ENCODE measurements around the gene SLU7. TPM values are rescaled to one million over a fixed set of nuclear protein-coding genes. Genes with fewer than 3 reads are reported as not detected.
"Not testable (repeated sequence)": the region's sequence is repeated elsewhere in the genome, so short reads cannot be mapped to it uniquely, and the experiment has no call there.

The SLU7 gene
- polyA plus RNA-seq, 1 of the 3 experiments (the other 2 are of a cell fraction), result 22.3 TPM

- ChIA-PET POLR2A (no interaction called here), CTCF (interaction anchor here (0.5 to 6.4 kb wide), 39 partner anchors 8 to 1622 kb away, joined by 3 to 177 read pairs (median 3); partner anchors contain the start of genes PTTG1, SLU7 and TTC1)
- Histone ChIP-seq H4K20me1 (ENCODE audit: insufficient read depth) (no peaks in the 10 kb centered on the region), H3K79me2 (ENCODE audit: insufficient read depth) (no peaks in the 10 kb centered on the region), H3K4me3 (ENCODE audit: low read depth in 2 of 2, low read length in 1 of 2) (peak overlapping the region; percentile 51 to 65), H3K4me2 (peak overlapping the region; percentile 77), H2AFZ (ENCODE audit: low read depth) (peak overlapping the region; percentile 98), H3K9ac (peak overlapping the region; percentile 44; the same call in 1 of the 2 replicates), H3K4me1 (ENCODE audit: control insufficient read depth in 1 of 2, insufficient read depth in 2 of 2, low read depth in 1 of 2, low read length in 1 of 2) (peaks cover 0 to 9% of the 10 kb centered on the region in 2 experiments; a peak in 2 of 4 replicates), H3K27me3 (ENCODE audit: insufficient read depth) (no peaks in the 10 kb centered on the region), H3K36me3 (replicated peaks in 1 of 2; ENCODE audit: control insufficient read depth in 1 of 2, insufficient read depth in 2 of 2, low read length in 1 of 2) (no peaks in the 10 kb centered on the region), H3K9me2 (no peaks in the 10 kb centered on the region), H3K9me3 (no peaks in the 10 kb centered on the region), H3K27ac (ENCODE audit: low read depth in 2 of 2, low read length in 1 of 2) (no peak overlapping the region), H3F3A (replicated peaks; ENCODE audit: insufficient read depth) (no peaks in the 10 kb centered on the region)
- TF ChIP-seq CTCF (IDR thresholded peaks at IDR 0.05) (peak; percentile 93), RAD21 (IDR thresholded peaks at IDR 0.05; ENCODE audit: low read length) (peak; percentile 79), FOXM1 (IDR thresholded peaks at IDR 0.05; ENCODE audit: low read depth) (no peak), SMC3 (IDR thresholded peaks at IDR 0.05; ENCODE audit: low read depth, low read length) (peak; percentile 65)
- peak; percentile 63 for DNase-seq
- 3% methylated on average over 18 of the region's 18 CpGs for WGBS (ENCODE audit: low lambda C conversion rate)
Observed at GRCh38 chr5:160438316-160439204, 19.7 kb upstream of the SLU7 start.

GRCh38 chr5:160437271-160437670, 18.4 kb upstream of the SLU7 start:
- no peak overlapping the region for H2AFZ ChIP-seq (ENCODE audit: low read depth)
- no peak for TF ChIP-seq ZBTB33 (IDR thresholded peaks at IDR 0.05; ENCODE audit: borderline replicate concordance, low read depth)
- TF ChIP-seq NRF1 (IDR thresholded peaks at IDR 0.05; ENCODE audit: low read depth, low read length), result no peak
- H3K4me3 ChIP-seq (ENCODE audit: low read depth in 2 of 2, low read length in 1 of 2), result no peak overlapping the region

GRCh38 chr5:160436661-160437060, 17.8 kb upstream of the SLU7 start:
- CTCF ChIA-PET, result interaction anchor here (3.2 to 6.4 kb wide), 2 partner anchors 12 to 17 kb away, joined by 23 to 177 read pairs; partner anchors contain the start of genes PTTG1 and SLU7
- H3K4me1 ChIP-seq (ENCODE audit: control insufficient read depth in 1 of 2, insufficient read depth in 2 of 2, low read depth in 1 of 2, low read length in 1 of 2); H3K9me2 ChIP-seq; H3K27me3 ChIP-seq (ENCODE audit: insufficient read depth); H2AFZ ChIP-seq (ENCODE audit: low read depth); H3F3A ChIP-seq (replicated peaks; ENCODE audit: insufficient read depth); POLR2A ChIA-PET; DNase-seq; H3K27ac ChIP-seq (ENCODE audit: low read depth in 2 of 2, low read length in 1 of 2); H3K9me3 ChIP-seq; H3K9ac ChIP-seq; H3K79me2 ChIP-seq (ENCODE audit: insufficient read depth); H3K4me3 ChIP-seq (ENCODE audit: low read depth in 2 of 2, low read length in 1 of 2); H4K20me1 ChIP-seq (ENCODE audit: insufficient read depth); H3K4me2 ChIP-seq; H3K36me3 ChIP-seq (replicated peaks in 1 of 2; ENCODE audit: control insufficient read depth in 1 of 2, insufficient read depth in 2 of 2, low read length in 1 of 2): not testable (repeated sequence)
- 28% methylated on average over 6 of the region's 6 CpGs for WGBS (ENCODE audit: low lambda C conversion rate)

More at GRCh38 chr5:160437271-160437670, 18.4 kb upstream of the SLU7 start:
- H3K4me2 ChIP-seq, result no peak overlapping the region
- peaks cover 0 to 9% of the 10 kb centered on the region in 2 experiments; a peak in 2 of 4 replicates for H3K4me1 ChIP-seq (ENCODE audit: control insufficient read depth in 1 of 2, insufficient read depth in 2 of 2, low read depth in 1 of 2, low read length in 1 of 2)
- POLR2A ChIA-PET, result no interaction called here
- CTCF ChIA-PET, result interaction anchor here (1.3 to 6.4 kb wide), 5 partner anchors 13 to 36 kb away, joined by 4 to 177 read pairs (median 29); partner anchors contain the start of genes PTTG1 and SLU7
- no peaks in the 10 kb centered on the region for H3K9me3 ChIP-seq
- H3K79me2 ChIP-seq (ENCODE audit: insufficient read depth), result no peaks in the 10 kb centered on the region
- no peak for DNase-seq
- H3K27ac ChIP-seq (ENCODE audit: low read depth in 2 of 2, low read length in 1 of 2), result no peak overlapping the region
- H3K36me3 ChIP-seq (replicated peaks in 1 of 2; ENCODE audit: control insufficient read depth in 1 of 2, insufficient read depth in 2 of 2, low read length in 1 of 2), result no peaks in the 10 kb centered on the region
- H4K20me1 ChIP-seq (ENCODE audit: insufficient read depth), result no peaks in the 10 kb centered on the region
- no peak overlapping the region for H3K9ac ChIP-seq
- H3K27me3 ChIP-seq (ENCODE audit: insufficient read depth), result no peaks in the 10 kb centered on the region
- no peaks in the 10 kb centered on the region for H3F3A ChIP-seq (replicated peaks; ENCODE audit: insufficient read depth)
- H3K9me2 ChIP-seq, result no peaks in the 10 kb centered on the region
